ENCODE results near the gene CASR.

The CASR gene

GRCh38 chr3:122299215-122299614 lies 115.7 kb downstream of the CASR start:
- peak; percentile 41 for DNase-seq (ENCODE audit: extremely low read depth, insufficient read length)
- H3K36me3 ChIP-seq (ENCODE audit: control insufficient read depth, insufficient read depth, low read length) = no peaks in the 10 kb centered on the region
- H3K27me3 ChIP-seq (replicated peaks; ENCODE audit: control insufficient read depth, insufficient read depth, low read length) = no peaks in the 10 kb centered on the region
- H3K4me3 ChIP-seq (replicated peaks; ENCODE audit: low read depth, low read length) = no peak overlapping the region
- TF ChIP-seq CTCF (IDR thresholded peaks at IDR 0.05; ENCODE audit: insufficient read depth, low read length, poor library complexity, severe bottlenecking) = no peak

GRCh38 chr3:122299872-122300460 lies 116.5 kb downstream of the CASR start:
- DNase-seq (ENCODE audit: extremely low read depth, insufficient read length) = peak; percentile 30
- no peak overlapping the region for H3K4me3 ChIP-seq (replicated peaks; ENCODE audit: low read depth, low read length)
- peak; percentile 69 for TF ChIP-seq CTCF (IDR thresholded peaks at IDR 0.05; ENCODE audit: insufficient read depth, low read length, poor library complexity, severe bottlenecking)
- H3K36me3 ChIP-seq (ENCODE audit: control insufficient read depth, insufficient read depth, low read length) = no peaks in the 10 kb centered on the region
- H3K27me3 ChIP-seq (replicated peaks; ENCODE audit: control insufficient read depth, insufficient read depth, low read length) = no peaks in the 10 kb centered on the region

GRCh38 chr3:122301063-122301462 lies 117.6 kb downstream of the CASR start:
- no peaks in the 10 kb centered on the region for H3K36me3 ChIP-seq (ENCODE audit: control insufficient read depth, insufficient read depth, low read length)
- H3K27me3 ChIP-seq (replicated peaks; ENCODE audit: control insufficient read depth, insufficient read depth, low read length) = no peaks in the 10 kb centered on the region
- DNase-seq (ENCODE audit: extremely low read depth, insufficient read length) = peak; percentile 44
- no peak overlapping the region for H3K4me3 ChIP-seq (replicated peaks; ENCODE audit: low read depth, low read length)
- no peak for TF ChIP-seq CTCF (IDR thresholded peaks at IDR 0.05; ENCODE audit: insufficient read depth, low read length, poor library complexity, severe bottlenecking)

- Histone ChIP-seq H3K36me3 (ENCODE audit: control insufficient read depth, insufficient read depth, low read length) (no peaks in the 10 kb centered on the region), H3K4me3 (replicated peaks; ENCODE audit: low read depth, low read length) (no peak overlapping the region), H3K27me3 (replicated peaks; ENCODE audit: control insufficient read depth, insufficient read depth, low read length) (no peaks in the 10 kb centered on the region)
- TF ChIP-seq CTCF (IDR thresholded peaks at IDR 0.05; ENCODE audit: insufficient read depth, low read length, poor library complexity, severe bottlenecking) = peak; percentile 39
- DNase-seq (ENCODE audit: extremely low read depth, insufficient read length) = no peak
Measured at GRCh38 chr3:122305818-122306621, 122.6 kb downstream of the CASR start.

GRCh38 chr3:122306622-122306953 lies 123.1 kb downstream of the CASR start:
- Histone ChIP-seq H3K27me3 (replicated peaks; ENCODE audit: control insufficient read depth, insufficient read depth, low read length) (no peaks in the 10 kb centered on the region), H3K4me3 (replicated peaks; ENCODE audit: low read depth, low read length) (no peak overlapping the region), H3K36me3 (ENCODE audit: control insufficient read depth, insufficient read depth, low read length) (no peaks in the 10 kb centered on the region)
- no peak for DNase-seq (ENCODE audit: extremely low read depth, insufficient read length)
- no peak for TF ChIP-seq CTCF (IDR thresholded peaks at IDR 0.05; ENCODE audit: insufficient read depth, low read length, poor library complexity, severe bottlenecking)

Data from GM06990 (cell line).